PFSK-1 (cell line): ENCODE results near the gene ETFA.

Experiments
- FOXP2 ChIP-seq: optimal IDR thresholded peaks from 2 replicates; pipeline ENCODE3; 2011; ENCODE audit warnings: borderline replicate concordance, control low read depth, inconsistent platforms; ENCODE audit not compliant: insufficient read depth; ENCODE audit errors: extremely low read length, extremely low read depth
- POLR2AphosphoS5 ChIP-seq: IDR thresholded peaks from 2 replicates; pipeline ENCODE4 v1.6.1; 2012; ENCODE audit warnings: low read depth, mild to moderate bottlenecking, control low read depth, low read length, moderate library complexity
- SIN3A ChIP-seq: IDR thresholded peaks from 2 replicates; pipeline ENCODE4 v1.6.1; 2012; ENCODE audit warnings: mild to moderate bottlenecking, low read length, moderate library complexity, borderline replicate concordance; ENCODE audit not compliant: insufficient read depth
- TAF1 ChIP-seq: IDR thresholded peaks from 2 replicates; pipeline ENCODE4 v1.6.1; 2012; ENCODE audit warnings: low read length, control low read depth, borderline replicate concordance; ENCODE audit not compliant: insufficient read depth
- TF ChIP-seq, protein P1 (sequence below), 2 experiments: IDR thresholded peaks; 2 replicates each; pipeline versions ENCODE4 v1.6.1 to v1.8.0; 2011 to 2012; ENCODE audit warnings: low read depth in 2 of 2, low read length in 2 of 2, control low read depth in 1 of 2, inconsistent platforms in 1 of 2, mild to moderate bottlenecking in 1 of 2, moderate library complexity in 1 of 2; ENCODE audit not compliant: insufficient read depth in 1 of 2

ETFA gene

GRCh38 chr15:76203346-76204108, 107.7 kb downstream of the ETFA start:
- TF ChIP-seq SIN3A, result no peak
- TF ChIP-seq, protein P1, sequence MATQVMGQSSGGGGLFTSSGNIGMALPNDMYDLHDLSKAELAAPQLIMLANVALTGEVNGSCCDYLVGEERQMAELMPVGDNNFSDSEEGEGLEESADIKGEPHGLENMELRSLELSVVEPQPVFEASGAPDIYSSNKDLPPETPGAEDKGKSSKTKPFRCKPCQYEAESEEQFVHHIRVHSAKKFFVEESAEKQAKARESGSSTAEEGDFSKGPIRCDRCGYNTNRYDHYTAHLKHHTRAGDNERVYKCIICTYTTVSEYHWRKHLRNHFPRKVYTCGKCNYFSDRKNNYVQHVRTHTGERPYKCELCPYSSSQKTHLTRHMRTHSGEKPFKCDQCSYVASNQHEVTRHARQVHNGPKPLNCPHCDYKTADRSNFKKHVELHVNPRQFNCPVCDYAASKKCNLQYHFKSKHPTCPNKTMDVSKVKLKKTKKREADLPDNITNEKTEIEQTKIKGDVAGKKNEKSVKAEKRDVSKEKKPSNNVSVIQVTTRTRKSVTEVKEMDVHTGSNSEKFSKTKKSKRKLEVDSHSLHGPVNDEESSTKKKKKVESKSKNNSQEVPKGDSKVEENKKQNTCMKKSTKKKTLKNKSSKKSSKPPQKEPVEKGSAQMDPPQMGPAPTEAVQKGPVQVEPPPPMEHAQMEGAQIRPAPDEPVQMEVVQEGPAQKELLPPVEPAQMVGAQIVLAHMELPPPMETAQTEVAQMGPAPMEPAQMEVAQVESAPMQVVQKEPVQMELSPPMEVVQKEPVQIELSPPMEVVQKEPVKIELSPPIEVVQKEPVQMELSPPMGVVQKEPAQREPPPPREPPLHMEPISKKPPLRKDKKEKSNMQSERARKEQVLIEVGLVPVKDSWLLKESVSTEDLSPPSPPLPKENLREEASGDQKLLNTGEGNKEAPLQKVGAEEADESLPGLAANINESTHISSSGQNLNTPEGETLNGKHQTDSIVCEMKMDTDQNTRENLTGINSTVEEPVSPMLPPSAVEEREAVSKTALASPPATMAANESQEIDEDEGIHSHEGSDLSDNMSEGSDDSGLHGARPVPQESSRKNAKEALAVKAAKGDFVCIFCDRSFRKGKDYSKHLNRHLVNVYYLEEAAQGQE (IDR thresholded peaks at IDR 0.05; ENCODE audit: insufficient read depth in 1 of 2, low read depth in 2 of 2, low read length in 2 of 2), result no peak
- no peak for TF ChIP-seq POLR2AphosphoS5
- TF ChIP-seq FOXP2, result no peak
- no peak for TF ChIP-seq TAF1

GRCh38 chr15:76201536-76202255, 109.6 kb downstream of the ETFA start:
- TF ChIP-seq, protein P1 (IDR thresholded peaks at IDR 0.05; ENCODE audit: insufficient read depth in 1 of 2, low read depth in 2 of 2, low read length in 2 of 2), result no peak
- TF ChIP-seq FOXP2 (no peak), POLR2AphosphoS5 (no peak), SIN3A (no peak), TAF1 (no peak)

DNA sequence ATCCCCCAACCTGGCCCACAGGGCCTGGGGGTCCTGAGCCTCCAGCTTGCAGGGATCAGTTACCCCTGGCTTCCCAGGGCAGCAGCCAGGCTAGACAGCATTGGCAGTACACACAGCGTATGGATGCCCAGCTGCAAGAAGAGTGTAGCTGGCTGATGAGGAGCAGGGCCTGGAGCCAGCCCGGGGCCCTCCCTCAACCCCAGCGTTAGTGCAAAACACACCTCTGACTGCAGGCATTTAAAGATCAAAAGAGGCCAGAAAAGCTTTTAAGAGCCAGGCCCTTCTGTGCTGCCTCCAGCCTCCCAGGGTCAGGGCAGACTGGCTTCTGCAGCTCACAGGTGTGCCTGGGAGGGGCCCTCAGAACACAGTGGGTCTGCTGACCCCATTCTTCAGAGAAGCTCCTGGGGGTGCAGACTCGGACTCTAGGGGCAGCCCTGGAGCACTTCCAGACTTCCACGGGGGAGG, 110.6 kb downstream of the ETFA start:
- TF ChIP-seq POLR2AphosphoS5 (no peak), TAF1 (no peak), FOXP2 (no peak)
- TF ChIP-seq, protein P1 (IDR thresholded peaks at IDR 0.05; ENCODE audit: insufficient read depth in 1 of 2, low read depth in 2 of 2, low read length in 2 of 2), result no peak

DNA sequence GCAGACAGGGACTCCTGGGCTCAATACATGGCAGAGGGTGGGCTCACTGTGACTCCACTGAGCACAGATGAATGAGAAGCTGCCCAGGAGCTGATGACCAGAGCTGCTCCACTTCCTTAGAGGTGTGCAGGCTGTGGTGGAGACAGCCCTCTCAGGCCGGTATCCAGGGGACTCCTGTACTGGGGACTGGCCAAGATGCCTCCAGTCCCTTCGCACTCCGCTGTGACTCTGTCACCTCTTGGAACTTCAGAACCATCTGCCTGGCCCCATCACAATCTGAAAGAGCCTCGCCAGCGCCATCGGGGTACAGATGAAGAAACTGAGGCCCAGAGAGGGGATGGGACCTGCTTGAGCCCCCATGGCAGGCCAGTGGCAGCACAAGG, 111.2 kb downstream of the ETFA start:
- no peak for TF ChIP-seq TAF1
- no peak for TF ChIP-seq POLR2AphosphoS5
- no peak for TF ChIP-seq SIN3A
- TF ChIP-seq, protein P1 (IDR thresholded peaks at IDR 0.05; ENCODE audit: insufficient read depth in 1 of 2, low read depth in 2 of 2, low read length in 2 of 2), result no peak
- no peak for TF ChIP-seq FOXP2
